HG03354 (cell line): ENCODE results near the gene GRB10.
A peak's percentile ranks its signal among the peaks of the same experiment; 100 is the strongest.

ENCODE experiments used
- ATAC-seq: cut with Tn5 transposase; IDR thresholded peaks from one replicate; pipeline ENCODE4 v1.9.1; 2021; ENCODE audit warnings: mild to moderate bottlenecking; ENCODE audit not compliant: unreplicated experiment, poor library complexity, severe bottlenecking

GRB10 gene

DNA sequence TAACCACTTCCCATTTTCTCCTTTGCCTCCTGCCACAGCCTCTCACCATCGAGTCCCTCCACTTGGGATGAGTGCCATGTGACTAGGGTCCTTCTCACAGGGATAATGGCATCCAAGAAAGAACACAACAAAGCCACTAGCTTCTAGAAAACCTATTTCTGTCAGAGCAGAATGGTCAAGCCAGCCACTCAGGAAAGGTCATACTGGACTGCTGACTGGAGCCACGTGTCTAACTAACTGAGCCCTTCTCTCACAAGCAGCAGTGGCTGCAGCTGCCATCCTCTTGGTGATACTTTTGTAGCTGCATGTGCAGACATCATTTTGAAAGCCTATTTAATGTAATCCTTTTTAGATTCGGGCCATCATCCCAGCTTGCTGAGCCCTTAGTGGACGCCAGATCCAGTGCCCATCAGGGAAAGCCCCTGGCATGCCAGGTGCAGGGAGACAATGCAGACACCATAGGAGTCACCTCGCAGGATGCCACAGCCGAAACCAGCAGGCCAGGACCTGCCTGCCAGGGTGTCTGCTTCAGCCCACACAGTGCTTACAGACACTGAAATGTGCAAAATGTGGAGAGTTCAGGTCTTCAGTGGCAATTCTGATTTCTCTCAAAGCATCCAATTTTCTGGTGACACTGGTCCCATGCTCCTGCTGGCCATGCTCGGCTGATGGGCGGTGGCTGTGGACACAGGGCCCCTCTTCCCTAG is 119.1 kb downstream of the GRB10 start:
- ATAC-seq = no peak

DNA sequence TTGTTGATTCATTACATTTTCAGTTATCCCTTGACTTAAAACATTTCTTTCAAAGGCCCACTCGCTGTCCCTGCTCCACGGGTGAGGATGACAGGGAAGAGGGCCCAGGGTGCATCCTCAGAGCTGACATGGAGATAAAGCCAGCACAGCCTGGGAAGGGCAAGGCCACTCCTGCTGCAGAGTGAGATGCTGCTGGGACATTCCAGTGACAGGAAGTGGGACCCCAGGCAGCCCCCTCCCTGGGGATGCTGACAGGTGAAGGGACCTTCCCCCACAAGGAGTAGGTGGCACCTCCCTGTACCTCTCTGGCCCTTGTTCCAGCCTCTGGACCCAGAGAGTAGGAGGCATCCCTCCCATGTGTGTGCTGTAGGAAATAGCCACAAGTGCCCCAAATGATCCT is 119.7 kb downstream of the GRB10 start:
- ATAC-seq = no peak

- ATAC-seq = no peak
These were observed 120.5 kb downstream of the GRB10 start for GRCh38 chr7:50662041-50662694.

GRCh38 chr7:50661345-50662040 is 121.2 kb downstream of the GRB10 start:
- peak; percentile 58 for ATAC-seq

DNA sequence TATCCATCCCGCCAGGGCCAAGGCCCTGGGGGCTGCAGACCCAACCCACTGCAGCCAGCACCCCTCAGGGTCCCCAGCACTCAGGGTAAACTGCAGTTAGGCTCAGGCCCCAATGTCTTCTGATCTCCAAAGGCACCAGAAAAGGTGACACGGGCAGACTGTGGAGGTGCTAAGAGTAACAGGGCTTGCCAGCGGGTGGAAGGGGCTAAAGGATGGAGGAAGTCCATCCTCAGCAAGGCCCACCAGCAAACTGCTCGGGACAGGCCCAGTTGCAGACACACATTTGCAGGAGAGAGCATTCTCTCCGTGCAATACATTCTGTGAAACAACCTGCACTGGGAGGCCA is 121.9 kb downstream of the GRB10 start:
- ATAC-seq = no peak

GRCh38 chr7:50660040-50660829 is 122.5 kb downstream of the GRB10 start:
- ATAC-seq = no peak

DNA sequence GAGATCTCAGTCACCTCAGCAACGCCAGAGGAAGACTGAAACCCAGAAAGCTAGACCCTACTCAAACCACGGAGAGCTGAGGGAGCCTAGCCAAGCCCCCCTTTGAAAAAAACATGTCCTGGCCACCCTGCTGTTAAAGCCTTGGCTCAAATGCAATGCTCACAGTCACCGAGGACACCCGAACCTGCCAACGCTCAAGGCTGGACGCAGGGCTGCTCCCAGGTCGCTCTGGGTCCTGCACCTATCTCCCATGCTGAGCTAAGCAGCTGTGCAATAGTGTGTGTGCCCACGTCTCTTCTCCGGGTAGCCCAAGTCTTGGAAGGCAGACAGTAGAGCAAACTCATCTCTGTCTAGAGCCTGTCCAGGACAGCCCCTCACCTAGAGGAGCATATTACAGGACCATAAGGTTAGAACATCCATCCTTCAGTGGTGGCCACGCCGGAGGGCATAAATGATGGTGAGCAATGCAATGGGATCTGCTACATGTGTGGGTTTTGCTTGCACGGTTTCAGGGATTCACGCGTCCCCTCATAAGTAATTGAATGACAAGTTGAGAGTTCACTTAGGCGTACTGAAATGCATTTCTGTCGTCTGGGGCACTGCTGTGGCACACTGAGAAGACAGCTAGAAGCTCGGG is 123.2 kb downstream of the GRB10 start:
- no peak for ATAC-seq

GRCh38 chr7:50658696-50659095 is 124.0 kb downstream of the GRB10 start:
- no peak for ATAC-seq

- ATAC-seq = no peak
These were observed 124.8 kb downstream of the GRB10 start for GRCh38 chr7:50657912-50658311.

- ATAC-seq = no peak
These were observed 125.3 kb downstream of the GRB10 start for GRCh38 chr7:50657341-50657873.

DNA sequence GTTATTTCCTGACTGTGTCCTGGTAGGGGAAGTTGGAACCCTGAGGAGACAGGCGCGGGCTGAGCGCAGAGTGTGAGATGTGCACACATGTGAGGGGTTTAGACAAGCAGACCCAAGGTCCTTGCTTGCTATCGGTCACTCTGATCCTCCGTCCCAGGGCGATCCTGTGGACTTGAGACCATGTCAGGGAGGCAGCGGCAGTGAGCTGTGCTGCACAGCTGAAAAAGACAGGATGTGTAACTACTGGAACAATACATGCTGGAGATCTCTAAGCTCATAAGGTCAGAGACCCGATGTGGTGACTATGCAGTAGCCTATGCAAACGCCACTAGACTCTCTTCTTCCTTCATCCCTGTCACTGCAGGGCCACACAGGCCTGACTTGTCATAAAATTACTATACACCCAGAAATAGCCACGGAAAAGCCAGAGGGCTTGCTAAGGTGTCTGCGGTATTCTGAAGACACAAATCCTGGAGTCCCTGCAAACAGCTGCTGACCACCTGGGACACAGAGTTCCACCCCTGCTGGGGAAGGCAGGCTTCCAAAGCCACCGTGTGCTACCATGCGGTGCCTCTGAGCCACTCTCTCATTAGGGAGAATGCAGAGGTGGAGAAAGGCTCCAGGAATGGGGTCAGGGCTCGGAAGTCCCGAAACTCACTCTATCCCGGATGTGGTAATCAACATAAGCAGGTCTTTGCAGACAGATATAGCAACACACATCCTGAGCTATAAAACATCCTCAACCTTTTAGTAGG is 126.4 kb downstream of the GRB10 start:
- ATAC-seq = no peak

DNA sequence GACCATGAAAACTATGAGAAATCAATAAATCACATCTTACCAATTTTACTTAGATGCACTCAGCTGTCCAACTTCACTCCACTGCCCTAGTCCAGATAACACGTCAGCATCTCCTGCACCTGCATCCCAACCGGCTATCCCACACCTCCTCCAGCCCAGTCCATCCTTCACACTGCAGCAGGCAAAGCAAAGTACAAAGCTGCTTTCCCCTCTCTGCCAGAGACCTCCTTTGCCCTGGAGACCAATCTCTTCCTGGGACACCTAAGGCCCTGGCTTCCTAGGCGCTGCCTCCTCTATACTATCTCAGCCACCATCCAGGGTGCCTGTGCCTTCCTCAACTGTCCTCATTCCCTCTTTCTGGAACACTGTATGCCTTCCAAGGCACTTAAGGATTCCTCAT is 127.2 kb downstream of the GRB10 start:
- no peak for ATAC-seq

DNA sequence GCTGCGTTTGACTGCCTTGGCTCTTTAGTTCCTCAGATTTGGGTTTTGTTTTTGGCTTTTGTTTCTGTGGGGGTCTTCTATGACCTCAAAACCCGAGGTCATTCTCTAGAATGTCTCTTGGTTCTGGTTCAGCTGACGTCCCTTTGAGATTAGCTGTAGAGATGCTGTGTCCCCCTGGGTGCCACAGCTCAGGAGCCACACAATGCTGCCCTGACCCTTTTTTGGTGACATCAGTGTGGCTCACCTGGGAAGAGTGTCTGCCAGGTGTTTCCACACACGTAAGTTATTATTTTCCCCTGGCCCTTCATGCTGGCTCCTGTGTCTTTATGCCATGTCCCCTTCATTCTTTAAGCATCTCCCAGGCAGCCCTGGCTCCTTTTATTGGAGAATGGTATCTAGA is 127.7 kb downstream of the GRB10 start:
- no peak for ATAC-seq

DNA sequence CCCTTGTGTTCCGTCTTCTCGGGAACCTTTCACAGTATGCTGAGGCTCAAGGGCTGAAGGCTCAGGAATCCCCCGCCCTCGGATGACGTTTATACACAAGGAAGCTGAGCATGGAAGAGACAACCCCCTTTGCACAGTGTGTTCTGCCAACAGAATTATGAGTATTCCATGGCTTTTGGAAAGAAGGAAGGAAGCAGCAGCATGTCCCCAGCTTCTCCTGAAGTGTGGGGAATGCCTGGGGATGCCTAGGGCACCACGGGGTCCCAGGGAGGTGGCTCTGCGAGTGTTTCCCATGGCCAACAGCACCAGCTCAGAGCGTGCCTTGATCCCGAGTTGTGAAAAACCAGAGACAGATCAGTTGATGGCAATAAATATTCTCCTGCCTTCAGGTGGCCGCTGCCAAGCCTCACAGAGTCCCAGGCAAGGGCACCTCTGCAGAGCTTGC is 128.7 kb downstream of the GRB10 start:
- no peak for ATAC-seq

GRCh38 chr7:50653126-50653864 is 129.4 kb downstream of the GRB10 start:
- no peak for ATAC-seq

- ATAC-seq = no peak
These were observed 130.1 kb downstream of the GRB10 start for GRCh38 chr7:50652400-50653125.

GRCh38 chr7:50651271-50651989 is 131.3 kb downstream of the GRB10 start:
- no peak for ATAC-seq
